Measurements from ENCODE around the gene CDH23.

The CDH23 gene

GRCh38 chr10:71625445-71626175 lies 228.9 kb downstream of the CDH23 start:
- TF ChIP-seq CTCF (IDR thresholded peaks at IDR 0.05; ENCODE audit: insufficient read depth, low read length, poor library complexity, severe bottlenecking): no peak
- Histone ChIP-seq H3K4me3 (replicated peaks; ENCODE audit: low read depth, low read length) (no peak overlapping the region), H3K27me3 (replicated peaks; ENCODE audit: control insufficient read depth, insufficient read depth, low read length) (peaks cover 3% of the 10 kb centered on the region), H3K36me3 (ENCODE audit: control insufficient read depth, insufficient read depth, low read length) (no peaks in the 10 kb centered on the region)
- DNase-seq (ENCODE audit: extremely low read depth, insufficient read length): no peak

DNA sequence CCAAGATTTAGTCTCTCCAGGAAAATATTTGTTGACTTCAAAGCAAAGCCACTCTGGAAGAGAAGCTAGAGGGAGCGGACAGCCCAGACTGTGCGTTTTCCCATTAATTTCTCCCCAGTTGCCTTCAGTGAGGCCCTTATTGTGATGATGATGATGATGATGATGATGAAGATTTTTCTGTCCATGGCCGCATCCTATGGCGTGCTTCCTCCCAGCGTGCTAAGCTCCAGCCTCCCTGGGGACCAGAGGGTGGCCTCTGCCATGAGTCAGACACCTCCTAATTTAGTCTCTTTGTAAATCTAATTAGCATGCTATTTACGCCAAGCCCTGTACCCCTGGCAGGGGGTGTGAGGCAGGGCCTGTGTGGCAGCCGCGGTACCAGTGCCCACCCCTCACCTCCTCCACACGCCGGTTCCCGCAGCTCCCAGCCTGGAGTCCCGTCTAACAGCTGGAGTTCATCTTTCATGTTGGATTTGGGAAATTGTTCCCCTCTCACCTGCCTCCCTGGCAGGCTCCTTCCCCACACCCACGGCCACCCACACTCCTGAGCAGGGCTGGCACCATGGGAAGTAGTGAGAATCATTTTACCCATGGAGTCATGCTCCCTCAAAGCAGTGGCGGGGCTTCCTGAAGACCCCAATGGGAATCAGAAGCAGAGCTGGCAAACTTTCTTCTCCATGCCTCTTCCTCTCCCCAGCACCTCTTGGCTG lies 230.7 kb downstream of the CDH23 start:
- no peak overlapping the region for H3K4me3 ChIP-seq (replicated peaks; ENCODE audit: low read depth, low read length)
- no peak for TF ChIP-seq CTCF (IDR thresholded peaks at IDR 0.05; ENCODE audit: insufficient read depth, low read length, poor library complexity, severe bottlenecking)
- DNase-seq (ENCODE audit: extremely low read depth, insufficient read length): no peak
- peaks cover 3% of the 10 kb centered on the region for H3K27me3 ChIP-seq (replicated peaks; ENCODE audit: control insufficient read depth, insufficient read depth, low read length)
- H3K36me3 ChIP-seq (ENCODE audit: control insufficient read depth, insufficient read depth, low read length): no peaks in the 10 kb centered on the region

DNA sequence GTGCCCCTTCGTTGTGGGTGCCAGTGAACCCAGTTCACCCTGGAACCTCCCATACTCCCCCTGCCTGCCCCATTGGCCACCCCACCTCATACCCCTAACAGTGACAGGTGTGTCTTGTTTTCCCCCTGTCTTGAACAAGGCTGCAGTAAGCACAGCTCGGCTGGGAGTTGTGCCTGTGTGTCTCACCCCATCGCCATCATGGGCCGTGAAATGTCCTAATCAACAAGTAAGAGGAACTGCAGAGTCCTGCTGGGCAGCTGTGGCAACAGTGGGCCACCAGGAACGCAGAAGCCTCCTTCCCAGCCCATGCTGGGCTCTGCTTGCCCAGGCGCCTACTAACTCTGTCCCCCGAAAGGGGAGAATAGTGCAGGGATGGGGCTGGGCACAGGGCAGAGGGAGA lies 231.2 kb downstream of the CDH23 start:
- Histone ChIP-seq H3K4me3 (replicated peaks; ENCODE audit: low read depth, low read length) (no peak overlapping the region), H3K36me3 (ENCODE audit: control insufficient read depth, insufficient read depth, low read length) (no peaks in the 10 kb centered on the region), H3K27me3 (replicated peaks; ENCODE audit: control insufficient read depth, insufficient read depth, low read length) (peaks cover 1% of the 10 kb centered on the region)
- no peak for DNase-seq (ENCODE audit: extremely low read depth, insufficient read length)
- no peak for TF ChIP-seq CTCF (IDR thresholded peaks at IDR 0.05; ENCODE audit: insufficient read depth, low read length, poor library complexity, severe bottlenecking)

DNA sequence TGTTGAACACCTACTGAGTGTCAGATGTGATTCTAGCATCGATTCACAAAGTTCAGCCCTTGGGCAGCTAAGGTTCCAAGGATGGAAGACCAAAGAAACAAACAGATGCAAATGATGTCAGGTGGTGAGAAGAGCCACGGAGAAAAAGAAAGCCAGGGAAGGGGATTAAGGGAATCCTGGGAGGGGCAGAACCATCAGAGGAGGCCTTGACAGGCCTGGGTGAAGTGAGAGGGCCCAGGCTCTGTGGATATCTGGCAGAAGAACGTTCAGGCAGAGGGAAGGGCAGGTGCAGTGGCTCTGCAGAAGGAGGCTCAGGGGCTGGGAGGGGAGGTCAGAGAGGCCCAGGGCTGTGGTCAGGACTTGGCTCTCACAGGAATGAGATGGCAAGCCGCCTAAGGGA lies 232.4 kb downstream of the CDH23 start:
- no peak for DNase-seq (ENCODE audit: extremely low read depth, insufficient read length)
- Histone ChIP-seq H3K36me3 (ENCODE audit: control insufficient read depth, insufficient read depth, low read length) (no peaks in the 10 kb centered on the region), H3K27me3 (replicated peaks; ENCODE audit: control insufficient read depth, insufficient read depth, low read length) (peaks cover 1% of the 10 kb centered on the region), H3K4me3 (replicated peaks; ENCODE audit: low read depth, low read length) (no peak overlapping the region)
- no peak for TF ChIP-seq CTCF (IDR thresholded peaks at IDR 0.05; ENCODE audit: insufficient read depth, low read length, poor library complexity, severe bottlenecking)

DNA sequence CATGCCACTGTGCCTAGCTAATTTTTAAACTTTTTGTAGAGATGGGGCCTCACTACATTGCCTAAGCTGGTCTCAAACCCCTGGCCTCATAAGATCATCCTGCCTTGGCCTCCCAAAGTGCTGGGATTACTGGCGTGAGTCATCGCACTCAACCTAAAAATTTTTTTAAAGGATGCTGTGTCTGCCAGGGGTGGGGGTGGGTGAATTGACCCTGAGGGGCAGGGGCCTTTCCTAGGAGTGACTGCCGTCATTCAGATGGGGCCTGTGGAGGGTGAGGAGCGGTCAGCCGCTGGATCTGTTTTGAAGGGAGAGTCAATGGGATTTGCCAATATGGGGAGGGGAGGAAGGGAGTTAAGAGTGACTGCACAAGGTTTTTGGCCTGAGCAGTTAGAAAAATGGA lies 233.4 kb downstream of the CDH23 start:
- Histone ChIP-seq H3K36me3 (ENCODE audit: control insufficient read depth, insufficient read depth, low read length) (no peaks in the 10 kb centered on the region), H3K27me3 (replicated peaks; ENCODE audit: control insufficient read depth, insufficient read depth, low read length) (no peaks in the 10 kb centered on the region; the same call in 1 of the 2 replicates), H3K4me3 (replicated peaks; ENCODE audit: low read depth, low read length) (no peak overlapping the region)
- no peak for DNase-seq (ENCODE audit: extremely low read depth, insufficient read length)
- no peak for TF ChIP-seq CTCF (IDR thresholded peaks at IDR 0.05; ENCODE audit: insufficient read depth, low read length, poor library complexity, severe bottlenecking)
